Measurements from ENCODE around the gene SH3RF2. TPM values are rescaled to one million over a fixed set of nuclear protein-coding genes. Genes with fewer than 3 reads are reported as not detected.

The SH3RF2 gene
- total RNA-seq, 2 experiments from 2014 or later, result not detected

DNA sequence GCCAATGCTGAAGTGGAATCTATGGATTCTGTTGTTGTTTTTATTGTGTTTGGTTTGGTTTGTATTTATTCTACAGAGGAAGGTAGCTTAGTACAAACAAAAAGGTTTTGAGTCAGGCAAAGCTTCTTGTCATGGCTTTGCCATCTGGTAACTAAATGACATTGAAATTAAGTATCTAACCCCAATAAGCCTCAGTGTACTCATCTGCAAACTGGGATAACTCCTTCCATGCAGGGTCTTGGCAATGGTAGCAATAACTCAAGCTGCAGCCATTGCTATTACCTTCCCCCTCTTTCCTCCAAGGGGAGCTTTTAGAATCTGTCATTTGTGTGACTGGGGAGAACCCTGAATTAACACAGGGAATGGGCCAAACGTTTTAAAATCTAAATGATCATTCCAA, 89.3 kb downstream of the SH3RF2 start:
- Mint-ChIP-seq H3K27ac (no peak overlapping the region), H3K36me3 (ENCODE audit: low read depth) (no peaks in the 10 kb centered on the region), H3K4me3 (no peak overlapping the region), H3K4me1 (ENCODE audit: low read depth) (no peaks in the 10 kb centered on the region), H3K9me3 (ENCODE audit: insufficient read depth) (no peaks in the 10 kb centered on the region), H3K27me3 (ENCODE audit: low read depth) (peaks cover 4% of the 10 kb centered on the region)
- no peak for DNase-seq
- CTCF ChIA-PET, result no interaction called here
- POLR2A ChIA-PET, result no interaction called here
- ATAC-seq, result no peak

DNA sequence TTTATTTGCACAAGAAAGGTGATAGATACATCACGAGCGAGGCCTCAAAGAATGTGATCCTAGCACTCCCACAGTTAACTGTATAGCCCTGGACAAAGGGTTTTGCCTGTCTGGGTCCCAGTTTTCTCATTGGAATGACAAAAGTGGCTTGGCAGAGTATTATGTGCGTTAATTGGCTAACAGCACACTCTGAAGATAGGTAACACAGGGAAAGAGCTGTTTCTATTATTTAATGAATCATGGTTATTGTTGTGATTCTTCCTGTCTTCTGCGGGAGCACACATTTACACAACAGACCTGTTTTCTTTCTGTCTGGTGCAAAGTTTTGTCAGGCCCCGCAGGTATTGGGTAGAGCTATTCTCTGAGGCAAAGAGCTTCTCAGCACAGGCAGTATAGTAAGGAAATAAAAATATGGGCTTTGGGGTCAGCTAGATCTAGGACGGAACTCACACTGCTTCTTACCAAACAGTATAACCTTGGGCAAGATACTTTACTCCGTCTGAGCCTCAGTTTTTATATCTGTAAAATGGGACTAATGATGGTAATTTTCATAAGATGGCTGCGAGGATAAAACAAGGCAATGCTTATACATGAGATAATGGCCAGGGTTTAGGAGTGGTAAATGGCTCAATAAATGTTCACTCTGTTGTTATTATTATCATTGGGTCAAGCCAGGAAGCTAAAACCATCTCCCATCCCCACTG, 90.1 kb downstream of the SH3RF2 start:
- ATAC-seq (no peak), DNase-seq (no peak)
- Mint-ChIP-seq H3K4me3 (no peak overlapping the region), H3K9me3 (ENCODE audit: insufficient read depth) (no peaks in the 10 kb centered on the region), H3K27ac (no peak overlapping the region), H3K4me1 (ENCODE audit: low read depth) (no peaks in the 10 kb centered on the region), H3K27me3 (ENCODE audit: low read depth) (peaks cover 4% of the 10 kb centered on the region), H3K36me3 (ENCODE audit: low read depth) (no peaks in the 10 kb centered on the region)
- CTCF ChIA-PET, result no interaction called here
- POLR2A ChIA-PET, result no interaction called here

DNA sequence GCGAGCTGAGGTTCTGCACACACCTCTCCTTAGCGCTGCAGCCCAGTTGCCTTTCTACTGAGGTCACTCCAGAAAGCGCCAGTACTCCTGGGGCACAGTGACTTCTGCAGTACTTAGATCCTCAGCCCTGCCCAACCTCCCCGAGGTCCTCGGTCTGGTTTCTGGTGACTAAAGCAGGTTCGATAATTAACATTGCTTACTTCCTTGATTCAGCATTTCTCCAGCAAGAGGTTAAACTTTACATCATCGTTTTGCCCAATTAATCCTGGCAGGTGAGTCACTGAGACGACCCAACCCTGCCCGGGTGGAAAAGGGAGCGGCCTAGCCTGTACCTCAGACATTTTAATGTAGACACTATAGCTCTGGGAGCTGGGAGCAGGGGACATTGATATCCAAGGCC, 91.4 kb downstream of the SH3RF2 start:
- ChIA-PET CTCF (no interaction called here), POLR2A (no interaction called here)
- no peaks in the 10 kb centered on the region for H3K4me1 Mint-ChIP-seq (ENCODE audit: low read depth)
- no peak overlapping the region for H3K27ac Mint-ChIP-seq
- DNase-seq (no peak), ATAC-seq (no peak)
- peaks cover 4% of the 10 kb centered on the region for H3K27me3 Mint-ChIP-seq (ENCODE audit: low read depth)
- no peaks in the 10 kb centered on the region for H3K36me3 Mint-ChIP-seq (ENCODE audit: low read depth)
- H3K4me3 Mint-ChIP-seq, result no peak overlapping the region
- no peaks in the 10 kb centered on the region for H3K9me3 Mint-ChIP-seq (ENCODE audit: insufficient read depth)

DNA sequence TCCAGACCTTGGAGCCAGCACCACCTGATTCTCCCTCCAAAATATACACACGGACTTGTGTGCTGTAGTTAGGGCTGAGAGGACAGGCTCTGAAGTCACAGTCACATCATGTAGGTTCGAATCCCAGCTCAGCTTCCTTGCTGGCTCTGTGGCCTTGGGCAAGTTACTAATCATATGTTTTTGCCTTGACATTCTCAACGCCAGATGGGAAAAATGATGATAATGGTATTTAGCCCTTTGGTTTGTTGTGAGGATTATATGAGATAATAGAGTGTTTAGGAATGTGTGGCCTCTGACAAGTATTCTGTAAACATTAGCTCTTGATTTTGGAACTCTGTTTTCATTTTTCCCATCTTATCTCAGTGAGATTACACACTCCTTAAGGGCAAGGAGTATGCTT, 96.5 kb downstream of the SH3RF2 start:
- H3K27me3 Mint-ChIP-seq (ENCODE audit: low read depth), result peaks cover 2% of the 10 kb centered on the region
- H3K9me3 Mint-ChIP-seq (ENCODE audit: insufficient read depth), result no peaks in the 10 kb centered on the region
- ChIA-PET CTCF (no interaction called here), POLR2A (no interaction called here)
- H3K36me3 Mint-ChIP-seq (ENCODE audit: low read depth), result no peaks in the 10 kb centered on the region
- H3K4me1 Mint-ChIP-seq (ENCODE audit: low read depth), result no peaks in the 10 kb centered on the region
- DNase-seq, result no peak
- H3K4me3 Mint-ChIP-seq, result no peak overlapping the region
- ATAC-seq, result no peak
- H3K27ac Mint-ChIP-seq, result no peak overlapping the region

DNA sequence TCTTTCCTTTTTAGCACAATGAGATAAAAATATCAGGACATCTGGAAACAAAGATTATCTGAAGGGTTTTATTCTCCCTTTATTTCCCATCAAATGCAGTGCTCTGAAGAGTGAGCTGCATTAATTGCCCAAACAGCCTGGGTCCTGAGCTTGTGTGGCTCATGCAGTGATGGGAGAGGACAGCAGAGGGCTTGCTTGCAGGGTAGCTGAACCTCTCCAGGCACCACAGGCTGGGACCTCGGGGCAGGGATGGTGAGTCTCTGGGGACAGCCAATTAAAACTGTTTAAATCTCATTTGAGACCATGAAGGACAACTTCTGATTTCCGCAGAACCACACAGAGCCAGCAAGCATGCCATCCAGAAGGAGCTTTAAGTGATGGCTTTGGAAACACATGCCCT, 97.7 kb downstream of the SH3RF2 start:
- CTCF ChIA-PET, result no interaction called here
- no peaks in the 10 kb centered on the region for H3K9me3 Mint-ChIP-seq (ENCODE audit: insufficient read depth)
- ATAC-seq (no peak), DNase-seq (no peak)
- no peak overlapping the region for H3K27ac Mint-ChIP-seq
- no peaks in the 10 kb centered on the region for H3K36me3 Mint-ChIP-seq (ENCODE audit: low read depth)
- peaks cover 2% of the 10 kb centered on the region for H3K27me3 Mint-ChIP-seq (ENCODE audit: low read depth)
- POLR2A ChIA-PET, result no interaction called here
- H3K4me1 Mint-ChIP-seq (ENCODE audit: low read depth), result no peaks in the 10 kb centered on the region
- no peak overlapping the region for H3K4me3 Mint-ChIP-seq

DNA sequence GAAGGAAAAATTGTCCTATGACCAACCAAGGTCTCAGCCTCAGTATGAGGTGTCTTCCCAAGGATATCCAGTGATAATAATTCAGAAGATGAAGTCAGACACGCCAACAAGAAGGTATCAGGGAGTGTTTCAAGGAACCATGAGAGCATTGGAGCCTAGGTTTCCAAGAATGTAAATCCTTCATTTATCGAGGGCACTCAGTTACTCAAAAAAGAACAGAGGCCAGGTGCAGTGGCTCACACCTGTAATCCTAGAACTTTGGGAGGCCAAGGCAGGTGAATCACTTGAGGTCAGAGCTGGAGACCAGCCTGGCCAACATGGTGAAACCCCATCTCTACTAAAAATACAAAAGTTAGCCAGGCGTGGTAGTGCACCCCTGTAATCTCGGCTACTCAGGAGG, 98.2 kb downstream of the SH3RF2 start:
- H3K4me3 Mint-ChIP-seq, result no peak overlapping the region
- H3K27me3 Mint-ChIP-seq (ENCODE audit: low read depth), result peaks cover 2% of the 10 kb centered on the region
- POLR2A ChIA-PET, result no interaction called here
- no peak for ATAC-seq
- CTCF ChIA-PET, result no interaction called here
- no peak for DNase-seq
- H3K9me3 Mint-ChIP-seq (ENCODE audit: insufficient read depth), result no peaks in the 10 kb centered on the region
- no peaks in the 10 kb centered on the region for H3K4me1 Mint-ChIP-seq (ENCODE audit: low read depth)
- H3K27ac Mint-ChIP-seq, result no peak overlapping the region
- H3K36me3 Mint-ChIP-seq (ENCODE audit: low read depth), result no peaks in the 10 kb centered on the region

DNA sequence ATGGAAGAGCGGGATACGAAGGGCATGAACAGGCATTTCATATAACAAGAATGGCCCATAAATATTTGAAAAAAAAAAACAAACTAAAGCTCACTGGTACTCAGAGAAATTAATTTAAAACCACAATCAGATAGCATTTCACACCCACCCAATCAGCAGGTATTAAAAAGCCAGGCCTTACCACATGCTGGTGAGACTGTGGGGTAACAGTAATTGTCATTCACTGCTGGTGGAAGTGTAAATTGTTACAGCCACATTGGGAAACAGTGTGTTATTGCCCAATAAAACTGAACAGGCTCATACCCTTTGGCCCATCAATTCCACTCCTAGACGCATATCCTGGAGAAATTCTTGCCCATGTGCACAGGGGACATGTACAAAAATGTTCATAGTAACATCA, 103.0 kb downstream of the SH3RF2 start:
- H3K4me1 Mint-ChIP-seq (ENCODE audit: low read depth), result no peaks in the 10 kb centered on the region
- POLR2A ChIA-PET, result no interaction called here
- DNase-seq, result no peak
- H3K4me3 Mint-ChIP-seq, result no peak overlapping the region
- H3K36me3 Mint-ChIP-seq (ENCODE audit: low read depth), result no peaks in the 10 kb centered on the region
- no peaks in the 10 kb centered on the region for H3K9me3 Mint-ChIP-seq (ENCODE audit: insufficient read depth)
- H3K27ac Mint-ChIP-seq, result no peak overlapping the region
- peaks cover 6% of the 10 kb centered on the region for H3K27me3 Mint-ChIP-seq (ENCODE audit: low read depth)
- CTCF ChIA-PET, result interaction anchor here (1.5 kb wide), 1 partner anchor 12 kb away, joined by 4 read pairs; no protein-coding TSS in a partner anchor
- ATAC-seq, result no peak

DNA sequence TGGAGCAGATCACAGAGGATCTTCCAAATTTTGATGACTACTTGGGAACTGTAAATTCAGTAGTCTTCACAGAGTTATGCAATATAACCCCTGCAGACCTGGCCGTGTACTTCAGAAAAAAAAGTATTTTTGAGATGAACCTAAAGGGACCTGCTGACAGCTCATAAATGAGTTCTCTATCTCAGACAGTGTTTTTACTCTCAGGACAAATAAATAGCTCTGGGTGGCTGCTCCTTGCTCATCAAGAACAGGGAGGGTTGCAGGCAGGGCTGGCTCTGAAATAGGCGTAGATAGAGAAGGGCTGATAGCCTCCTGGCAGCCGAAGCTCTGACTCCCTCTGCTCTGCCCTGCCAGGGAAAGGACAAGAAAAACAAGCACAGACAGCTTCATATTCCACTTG, 104.1 kb downstream of the SH3RF2 start:
- no peak for ATAC-seq
- Mint-ChIP-seq H3K27ac (no peak overlapping the region), H3K4me3 (no peak overlapping the region), H3K36me3 (ENCODE audit: low read depth) (no peaks in the 10 kb centered on the region), H3K9me3 (ENCODE audit: insufficient read depth) (no peaks in the 10 kb centered on the region), H3K27me3 (ENCODE audit: low read depth) (peaks cover 6% of the 10 kb centered on the region), H3K4me1 (ENCODE audit: low read depth) (no peaks in the 10 kb centered on the region)
- POLR2A ChIA-PET, result no interaction called here
- DNase-seq, result no peak
- CTCF ChIA-PET, result interaction anchor here (1.0 to 1.5 kb wide), 2 partner anchors 11 to 215 kb away, joined by 3 to 4 read pairs; no protein-coding TSS in a partner anchor

DNA sequence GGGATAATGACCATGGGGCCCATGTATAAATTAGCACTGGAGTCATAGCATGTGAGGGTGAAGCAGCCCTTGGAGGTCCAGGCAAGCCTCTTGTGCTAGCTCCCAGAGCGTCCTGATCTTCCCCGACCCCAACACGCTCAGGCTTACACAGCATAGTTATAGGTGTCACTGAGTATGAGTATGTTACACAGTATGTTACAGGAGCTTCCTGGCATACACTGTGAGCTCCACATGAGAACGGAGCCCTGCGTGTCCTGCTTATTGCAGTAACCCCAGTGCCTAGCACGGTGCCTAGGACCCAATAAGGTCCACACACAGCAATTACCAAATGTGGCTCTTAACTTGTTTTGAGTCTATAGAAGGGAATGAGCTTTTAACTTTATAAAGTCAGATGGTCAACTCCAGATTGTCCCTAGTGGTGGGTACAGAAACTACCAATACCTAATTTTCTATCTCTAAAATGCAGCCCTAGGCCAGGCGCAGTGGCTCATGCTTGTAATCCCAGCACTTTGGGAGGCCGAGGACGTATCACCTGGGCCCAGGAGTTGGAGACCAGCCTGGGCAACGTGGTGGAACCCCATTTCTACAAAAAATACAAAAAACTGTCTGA, 104.9 kb downstream of the SH3RF2 start:
- Mint-ChIP-seq H3K9me3 (ENCODE audit: insufficient read depth) (no peaks in the 10 kb centered on the region), H3K27me3 (ENCODE audit: low read depth) (peaks cover 9% of the 10 kb centered on the region), H3K4me1 (ENCODE audit: low read depth) (no peaks in the 10 kb centered on the region), H3K36me3 (ENCODE audit: low read depth) (no peaks in the 10 kb centered on the region), H3K4me3 (no peak overlapping the region), H3K27ac (no peak overlapping the region)
- POLR2A ChIA-PET, result no interaction called here
- CTCF ChIA-PET, result interaction anchor here (1.0 kb wide), 2 partner anchors 9 to 215 kb away, joined by 3 read pairs; no protein-coding TSS in a partner anchor
- ATAC-seq (no peak), DNase-seq (no peak)

DNA sequence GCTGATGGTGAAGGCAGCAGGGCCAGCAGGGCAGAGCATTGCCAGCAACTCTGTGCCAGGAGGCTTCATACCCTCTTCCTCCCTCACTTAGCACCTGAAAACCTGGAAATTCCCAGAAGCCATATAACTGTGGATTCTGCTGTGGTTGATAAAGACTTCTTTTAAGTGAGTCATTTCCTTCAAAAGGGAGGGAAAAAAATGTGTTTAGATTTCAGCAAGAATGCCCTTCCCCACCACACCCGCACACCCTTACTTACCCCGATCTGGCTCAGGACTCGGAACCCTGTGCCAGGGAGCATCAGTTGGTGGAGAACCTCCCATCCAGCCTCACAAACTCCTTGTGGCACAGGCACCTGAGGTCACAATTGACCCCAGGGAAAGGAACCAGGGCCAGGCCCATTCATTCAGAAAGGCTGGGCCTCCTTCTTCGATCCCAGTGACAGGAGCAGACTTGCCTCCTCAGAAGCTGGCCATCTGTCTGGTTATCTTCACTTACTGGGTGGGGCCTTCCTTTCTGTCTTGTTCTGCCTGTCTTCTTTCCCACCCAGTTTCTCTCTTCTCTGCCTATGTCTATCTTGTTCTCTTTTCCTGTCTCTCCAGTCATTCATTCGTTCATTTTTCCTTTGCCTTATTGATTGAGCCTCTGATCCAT, 106.4 kb downstream of the SH3RF2 start:
- DNase-seq (no peak), ATAC-seq (no peak)
- peaks cover 10% of the 10 kb centered on the region for H3K27me3 Mint-ChIP-seq (ENCODE audit: low read depth)
- H3K27ac Mint-ChIP-seq, result no peak overlapping the region
- H3K9me3 Mint-ChIP-seq (ENCODE audit: insufficient read depth), result no peaks in the 10 kb centered on the region
- no peaks in the 10 kb centered on the region for H3K4me1 Mint-ChIP-seq (ENCODE audit: low read depth)
- no peaks in the 10 kb centered on the region for H3K36me3 Mint-ChIP-seq (ENCODE audit: low read depth)
- POLR2A ChIA-PET, result no interaction called here
- no peak overlapping the region for H3K4me3 Mint-ChIP-seq
- CTCF ChIA-PET, result no interaction called here

DNA sequence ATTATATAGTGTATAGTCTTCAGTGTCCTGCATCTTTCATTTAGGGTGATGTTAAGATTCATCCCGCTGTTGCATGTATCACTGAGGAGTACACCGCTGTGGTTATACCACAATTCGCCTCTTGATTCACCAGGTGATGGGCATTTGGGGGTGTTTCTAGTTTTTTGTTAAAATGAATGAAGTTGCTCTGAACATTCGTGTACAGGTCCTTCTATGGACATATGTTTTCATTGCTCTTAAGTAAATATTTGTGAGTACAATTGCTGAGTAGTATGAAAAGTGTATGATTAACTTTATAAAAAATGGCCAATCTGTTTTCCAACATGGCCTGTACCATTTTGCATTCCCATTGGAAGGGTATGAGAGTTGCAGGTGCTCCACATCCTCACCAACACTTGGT, 107.3 kb downstream of the SH3RF2 start:
- ChIA-PET POLR2A (no interaction called here), CTCF (no interaction called here)
- Mint-ChIP-seq H3K9me3 (ENCODE audit: insufficient read depth) (no peaks in the 10 kb centered on the region), H3K4me3 (no peak overlapping the region), H3K27ac (no peak overlapping the region), H3K4me1 (ENCODE audit: low read depth) (no peaks in the 10 kb centered on the region), H3K36me3 (ENCODE audit: low read depth) (no peaks in the 10 kb centered on the region), H3K27me3 (ENCODE audit: low read depth) (peaks cover 10% of the 10 kb centered on the region)
- ATAC-seq (no peak), DNase-seq (no peak)

DNA sequence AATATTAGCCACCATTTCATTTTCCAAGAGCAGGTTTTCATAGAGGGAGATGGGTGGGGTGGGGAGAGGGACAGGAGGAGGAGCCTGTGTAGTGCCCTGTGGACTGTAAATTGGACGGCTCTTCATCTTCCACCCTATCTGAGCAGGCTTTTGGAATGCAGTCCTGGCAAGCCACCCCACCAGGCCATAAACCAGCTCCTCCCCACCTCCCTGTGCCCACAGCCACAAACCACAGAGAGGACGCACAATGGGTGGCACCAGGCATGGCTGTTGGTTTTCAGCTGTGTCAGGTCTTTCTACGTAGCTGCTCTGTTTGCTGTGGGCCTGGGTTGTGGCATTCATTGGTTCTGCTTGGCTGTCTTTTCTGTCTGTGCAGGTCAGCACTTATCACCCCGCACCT, 111.0 kb downstream of the SH3RF2 start:
- POLR2A ChIA-PET, result no interaction called here
- no peak overlapping the region for H3K27ac Mint-ChIP-seq
- H3K4me1 Mint-ChIP-seq (ENCODE audit: low read depth), result no peaks in the 10 kb centered on the region

More for the DNA sequence above, 111.0 kb downstream of the SH3RF2 start:
- DNase-seq, result no peak
- CTCF ChIA-PET, result no interaction called here
- Mint-ChIP-seq H3K9me3 (ENCODE audit: insufficient read depth) (no peaks in the 10 kb centered on the region), H3K36me3 (ENCODE audit: low read depth) (no peaks in the 10 kb centered on the region), H3K4me3 (no peak overlapping the region), H3K27me3 (ENCODE audit: low read depth) (peaks cover 16% of the 10 kb centered on the region)
- no peak for ATAC-seq

All from activated CD8-positive, alpha-beta T cell treated with anti-CD3 and anti-CD28 coated beads, Interleukin-2, amount 10 ng/mL, durations not matched to agents 7 days and 5 days (primary cell).